Measurements from ENCODE around the gene VTI1A. TPM values are rescaled to one million over a fixed set of nuclear protein-coding genes. Genes with fewer than 3 reads are reported as not detected.

VTI1A gene
- polyA plus RNA-seq, 1 donor from 2014 or later = 28.7 TPM

- H3K27ac ChIP-seq (ENCODE audit: low read length) = no peak overlapping the region
- no peaks in the 10 kb centered on the region for H3F3A ChIP-seq (ENCODE audit: insufficient read depth, low read length, poor library complexity, severe bottlenecking)
- H3K36me3 ChIP-seq (ENCODE audit: insufficient read depth, low read length) = no peaks in the 10 kb centered on the region
- no peak overlapping the region for H3K9ac ChIP-seq (ENCODE audit: low read length)
- no peak overlapping the region for H2AFZ ChIP-seq (ENCODE audit: low read depth, low read length)
- H4K20me1 ChIP-seq (ENCODE audit: insufficient read depth) = no peaks in the 10 kb centered on the region
- H3K9me2 ChIP-seq (ENCODE audit: insufficient read depth, low read length) = no peaks in the 10 kb centered on the region
- no peaks in the 10 kb centered on the region for H3K79me2 ChIP-seq (replicated peaks; ENCODE audit: insufficient read depth, low read length)
- no peaks in the 10 kb centered on the region for H3K27me3 ChIP-seq (ENCODE audit: insufficient read depth, low read depth, low read length)
- TF ChIP-seq TAF1 (IDR thresholded peaks at IDR 0.05; ENCODE audit: low read depth) = no peak
- TF ChIP-seq MXI1 (conservative IDR thresholded peaks at IDR 0.05; ENCODE audit: poor library complexity, severe bottlenecking) = no peak
- no peak for TF ChIP-seq REST (IDR thresholded peaks at IDR 0.05; ENCODE audit: borderline replicate concordance)
- TF ChIP-seq EZH2 (IDR thresholded peaks at IDR 0.05; ENCODE audit: borderline replicate concordance, insufficient read depth, low read length, poor library complexity, severe bottlenecking) = no peak
- no peak for TF ChIP-seq POLR2AphosphoS5 (IDR thresholded peaks at IDR 0.05)
- no peak for TF ChIP-seq EP300 (conservative IDR thresholded peaks at IDR 0.05; ENCODE audit: poor library complexity, severe bottlenecking)
- no peaks in the 10 kb centered on the region for H3K9me3 ChIP-seq (ENCODE audit: low read length)
- H3K4me3 ChIP-seq (ENCODE audit: low read length) = no peak overlapping the region
- H3K4me2 ChIP-seq (ENCODE audit: low read length) = no peak overlapping the region
Measured at GRCh38 chr10:112669989-112670388, 223.0 kb downstream of the VTI1A start.

- TF ChIP-seq SMC3 (conservative IDR thresholded peaks at IDR 0.05; ENCODE audit: poor library complexity) (no peak), EP300 (conservative IDR thresholded peaks at IDR 0.05; ENCODE audit: poor library complexity, severe bottlenecking) (no peak), REST (IDR thresholded peaks at IDR 0.05; ENCODE audit: borderline replicate concordance) (no peak), CTCF (IDR thresholded peaks at IDR 0.05; ENCODE audit: poor library complexity, severe bottlenecking) (no peak), EZH2 (IDR thresholded peaks at IDR 0.05; ENCODE audit: borderline replicate concordance, insufficient read depth, low read length, poor library complexity, severe bottlenecking) (no peak), TAF1 (IDR thresholded peaks at IDR 0.05; ENCODE audit: low read depth) (no peak), RAD21 (conservative IDR thresholded peaks at IDR 0.05) (no peak), POLR2AphosphoS5 (IDR thresholded peaks at IDR 0.05) (no peak), MXI1 (conservative IDR thresholded peaks at IDR 0.05; ENCODE audit: poor library complexity, severe bottlenecking) (no peak)
- H3F3A ChIP-seq (ENCODE audit: insufficient read depth, low read length, poor library complexity, severe bottlenecking) = no peaks in the 10 kb centered on the region
- no peaks in the 10 kb centered on the region for H3K27me3 ChIP-seq (ENCODE audit: insufficient read depth, low read depth, low read length)
- H4K20me1 ChIP-seq (ENCODE audit: insufficient read depth) = no peaks in the 10 kb centered on the region
- H3K9ac ChIP-seq (ENCODE audit: low read length) = no peak overlapping the region
- no peaks in the 10 kb centered on the region for H3K36me3 ChIP-seq (ENCODE audit: insufficient read depth, low read length)
- no peaks in the 10 kb centered on the region for H3K9me2 ChIP-seq (ENCODE audit: insufficient read depth, low read length)
- no peak overlapping the region for H3K4me2 ChIP-seq (ENCODE audit: low read length)
- H3K4me3 ChIP-seq (ENCODE audit: low read length) = no peak overlapping the region
- H3K27ac ChIP-seq (ENCODE audit: low read length) = no peak overlapping the region
- no peak overlapping the region for H2AFZ ChIP-seq (ENCODE audit: low read depth, low read length)
- no peaks in the 10 kb centered on the region for H3K9me3 ChIP-seq (ENCODE audit: low read length)
- H3K79me2 ChIP-seq (replicated peaks; ENCODE audit: insufficient read depth, low read length) = no peaks in the 10 kb centered on the region
Measured at GRCh38 chr10:112671743-112672142, 224.7 kb downstream of the VTI1A start.
